GM21526 (cell line): ENCODE measurements around the gene KCNS1.

Experiments
- ATAC-seq: cut with Tn5 transposase; IDR thresholded peaks from one replicate; pipeline ENCODE4 v1.9.1; 2021; ENCODE audit warnings: moderate library complexity; ENCODE audit not compliant: unreplicated experiment, low FRiP score

The KCNS1 gene

GRCh38 chr20:45110301-45110700 is 9.4 kb upstream of the KCNS1 start:
- ATAC-seq = no peak

GRCh38 chr20:45109634-45110033 is 8.7 kb upstream of the KCNS1 start:
- ATAC-seq = no peak

- no peak for ATAC-seq
Measured at GRCh38 chr20:45105317-45105716, 4.4 kb upstream of the KCNS1 start.

- ATAC-seq = no peak
Measured at GRCh38 chr20:45104786-45105185, 3.9 kb upstream of the KCNS1 start.

GRCh38 chr20:45103072-45103471 is 2.1 kb upstream of the KCNS1 start:
- no peak for ATAC-seq

- ATAC-seq = no peak
Measured at GRCh38 chr20:45101333-45101850, 465 bp upstream of the KCNS1 start.

GRCh38 chr20:45098103-45098773 is 2.7 kb downstream of the KCNS1 start:
- no peak for ATAC-seq

GRCh38 chr20:45097485-45098102 is 3.3 kb downstream of the KCNS1 start:
- no peak for ATAC-seq

- ATAC-seq = no peak
Measured at GRCh38 chr20:45096781-45097180, 4.1 kb downstream of the KCNS1 start.

- no peak for ATAC-seq
Measured at GRCh38 chr20:45095805-45096238, 5.1 kb downstream of the KCNS1 start.

GRCh38 chr20:45094864-45095574 is 5.9 kb downstream of the KCNS1 start:
- ATAC-seq = no peak

GRCh38 chr20:45094201-45094600 is 6.7 kb downstream of the KCNS1 start:
- ATAC-seq = no peak

GRCh38 chr20:45092898-45093297 is 8.0 kb downstream of the KCNS1 start:
- no peak for ATAC-seq

GRCh38 chr20:45091366-45091765 is 9.6 kb downstream of the KCNS1 start:
- no peak for ATAC-seq

- no peak for ATAC-seq
Measured at GRCh38 chr20:45090481-45090880, 10.4 kb downstream of the KCNS1 start.

GRCh38 chr20:45088247-45088646 is 12.7 kb downstream of the KCNS1 start:
- no peak for ATAC-seq

GRCh38 chr20:45087814-45088213 is 13.1 kb downstream of the KCNS1 start:
- ATAC-seq = no peak

GRCh38 chr20:45087097-45087790 is 13.7 kb downstream of the KCNS1 start:
- no peak for ATAC-seq

- no peak for ATAC-seq
Measured at GRCh38 chr20:45085867-45086266, 15.1 kb downstream of the KCNS1 start.

GRCh38 chr20:45085289-45085688 is 15.6 kb downstream of the KCNS1 start:
- ATAC-seq = no peak

- no peak for ATAC-seq
Measured at GRCh38 chr20:45083127-45083526, 17.8 kb downstream of the KCNS1 start.
